ENCODE results near the gene PCSK6. TPM values are rescaled to one million over a fixed set of nuclear protein-coding genes. Genes with fewer than 3 reads are reported as not detected.

Gene PCSK6
- total and polyA plus RNA-seq, 2 of the 8 experiments (the other 6 are each of a cell fraction or from before 2014, with no cell fraction given), result 1.9 to 4.0 TPM

DNA sequence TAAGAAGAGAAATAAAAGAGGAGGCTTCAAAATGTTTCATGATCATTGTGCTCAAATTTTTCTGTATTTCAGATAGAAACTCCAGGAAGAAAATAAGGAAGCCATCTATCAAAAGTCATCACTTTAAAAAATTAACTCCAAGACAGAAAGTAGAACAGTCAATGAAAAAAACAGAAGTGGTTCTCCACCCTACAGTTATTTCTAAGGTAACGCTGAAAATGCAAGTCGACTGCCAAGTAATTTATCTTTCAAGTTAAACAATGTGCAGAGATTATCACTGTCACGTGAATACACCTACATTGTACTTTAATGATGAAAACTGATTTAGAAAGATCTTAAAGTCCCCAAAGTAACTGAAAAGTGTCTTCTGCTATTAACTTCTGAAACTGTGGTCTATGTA, 115.9 kb downstream of the PCSK6 start:
- Histone ChIP-seq H3K18ac (ENCODE audit: extremely low read depth, low read length) (no peak overlapping the region), H3K4me1 (replicated peaks in 1 of 4; ENCODE audit: control insufficient read depth in 3 of 4, insufficient read depth in 4 of 4, low read length in 3 of 4) (peaks cover 0 to 15% (median 9%) of the 10 kb centered on the region in 4 experiments; a peak in 6 of 7 replicates), H3K14ac (ENCODE audit: insufficient read length) (no peak overlapping the region), H3K4ac (replicated peaks; ENCODE audit: insufficient read length, low read depth, low read length) (no peak overlapping the region), H3K4me3 (ENCODE audit: extremely low read depth in 1 of 4, insufficient read depth in 2 of 4, low read depth in 3 of 4, low read length in 4 of 4) (no peak overlapping the region), H3K23me2 (ENCODE audit: low read depth, low read length) (no peaks in the 10 kb centered on the region), H3K27me3 (replicated peaks in 1 of 4; ENCODE audit: control insufficient read depth in 3 of 4, extremely low read depth in 1 of 4, insufficient read depth in 3 of 4, low read length in 3 of 4) (no peaks in the 10 kb centered on the region; a peak in 3 of 7 replicates), H4K91ac (replicated peaks; ENCODE audit: insufficient read length, low read length) (no peak overlapping the region), H4K8ac (ENCODE audit: extremely low read depth, insufficient read depth, low read length) (no peak overlapping the region; the same call in 1 of the 2 replicates), H3K9ac (replicated peaks in 1 of 4; ENCODE audit: extremely low read depth in 1 of 4, low read depth in 3 of 4, low read length in 3 of 4) (no peak overlapping the region), H3K36me3 (ENCODE audit: control insufficient read depth in 2 of 4, insufficient read depth in 4 of 4, low read length in 3 of 4) (no peaks in the 10 kb centered on the region), H3K9me3 (ENCODE audit: insufficient read depth in 2 of 2, low read depth in 1 of 2, low read length in 1 of 2) (no peaks in the 10 kb centered on the region), H3K79me1 (ENCODE audit: low read depth, low read length) (no peaks in the 10 kb centered on the region), H2BK12ac (ENCODE audit: low read depth, low read length) (no peak overlapping the region), H2BK120ac (replicated peaks; ENCODE audit: low read depth, low read length) (no peak overlapping the region), H4K5ac (ENCODE audit: insufficient read length, low read depth, low read length) (no peak overlapping the region), H2BK5ac (ENCODE audit: low read depth, low read length) (no peak overlapping the region), H3K27ac (ENCODE audit: low read depth, low read length) (no peak overlapping the region), H2AK5ac (ENCODE audit: low read depth, low read length) (no peak overlapping the region), H3K79me2 (ENCODE audit: control insufficient read depth in 1 of 2, insufficient read depth in 2 of 2, low read length in 2 of 2) (no peaks in the 10 kb centered on the region), H2BK20ac (ENCODE audit: low read length) (no peak overlapping the region), H3K56ac (replicated peaks; ENCODE audit: insufficient read length, low read depth, low read length) (no peak overlapping the region), H3K4me2 (ENCODE audit: insufficient read depth in 1 of 2, low read depth in 2 of 2, low read length in 2 of 2) (peak overlapping the region in 1 of 2 experiments; percentile 53; a peak in 1 of 4 replicates), H2BK15ac (ENCODE audit: low read length) (no peak overlapping the region), H2AFZ (ENCODE audit: low read length) (no peak overlapping the region), H4K20me1 (replicated peaks in 1 of 2; ENCODE audit: control insufficient read depth in 1 of 2, insufficient read depth in 2 of 2, low read length in 2 of 2) (no peaks in the 10 kb centered on the region), H3K23ac (ENCODE audit: insufficient read length) (no peak overlapping the region)
- DNase-seq (ENCODE audit: low read depth in 1 of 2, low spot score in 2 of 2) (no peak), FAIRE-seq (no peak)
- TF ChIP-seq SP4 (IDR thresholded peaks at IDR 0.05; ENCODE audit: low read length) (no peak), NRF1 (IDR thresholded peaks at IDR 0.05; ENCODE audit: low read depth, low read length) (no peak), GTF2F1 (IDR thresholded peaks at IDR 0.05; ENCODE audit: borderline replicate concordance, low read depth, low read length) (no peak), CBX5 (IDR thresholded peaks at IDR 0.05; ENCODE audit: low read depth, low read length) (no peak)
- 93% methylated on average over 3 of the region's 3 CpGs; no CpG with 5 or more reads in 1 of the 2 experiments for WGBS, 2 experiments (ENCODE audit: extremely low coverage in 1 of 2, insufficient coverage in 1 of 2, insufficient read length in 1 of 2, insufficient replicate concordance in 2 of 2, low coverage in 1 of 2, low lambda C conversion rate in 2 of 2, missing lambda C conversion rate in 1 of 2)
- CTCF ChIA-PET (ENCODE audit: partially characterized antibody), result interaction anchor here (0.7 to 1.2 kb wide), 4 partner anchors 8 to 129 kb away, joined by 3 to 4 read pairs (median 3); no protein-coding TSS in a partner anchor
- POLR2A ChIA-PET (ENCODE audit: partially characterized antibody), result interaction anchor here (0.6 to 1.2 kb wide), 2 partner anchors 10 to 123 kb away, joined by 3 to 4 read pairs; no protein-coding TSS in a partner anchor

All from H1 (cell line).